HL-60 (cell line): ENCODE data around the gene FAXC.

ENCODE experiments used
- DNase-seq, 2 experiments: peaks; one replicate each; pipeline ENCODE4 v3.0.0-alpha.2; 2010 to 2020; ENCODE audit warnings: low read depth in 1 of 2, low spot score in 1 of 2
- H3K27ac ChIP-seq: fragments of 250-450 bp; sonication (Bioruptor Pico); replicated peaks from 2 replicates; pipeline ENCODE4 v1.5.1; 2020; ENCODE audit warnings: mild to moderate bottlenecking, moderate library complexity
- H3K27me3 ChIP-seq: fragments of 250-450 bp; sonication (Bioruptor Pico); 2 replicates; pipeline ENCODE4 v1.5.1; 2021; ENCODE audit warnings: mild to moderate bottlenecking, moderate library complexity; ENCODE audit not compliant: insufficient read depth, poor library complexity, severe bottlenecking
- H3K4me3 ChIP-seq: replicated peaks from 2 replicates; pipeline ENCODE4 v1.5.1; 2011; ENCODE audit warnings: mild to moderate bottlenecking, control low read depth, low read length; ENCODE audit not compliant: insufficient read depth
- GABPA ChIP-seq: IDR thresholded peaks from 2 replicates; pipeline ENCODE4 v1.6.1; 2012; ENCODE audit warnings: low read depth
- POLR2AphosphoS5 ChIP-seq: IDR thresholded peaks from 2 replicates; pipeline ENCODE4 v1.6.1; 2012; ENCODE audit warnings: low read depth
- SPI1 ChIP-seq: IDR thresholded peaks from 2 replicates; pipeline ENCODE4 v1.6.1; 2012; ENCODE audit warnings: low read depth, mild to moderate bottlenecking, borderline replicate concordance
- TF ChIP-seq, protein P1 (sequence below): IDR thresholded peaks from one replicate; pipeline ENCODE4 v1.5.1; 2011; ENCODE audit warnings: low read length, control low read depth, inconsistent platforms; ENCODE audit not compliant: insufficient read depth
- TF ChIP-seq, protein P2 (sequence below): IDR thresholded peaks from 2 replicates; pipeline ENCODE4 v1.6.1; 2012; ENCODE audit warnings: low read depth; ENCODE audit not compliant: insufficient replicate concordance

FAXC gene

DNA sequence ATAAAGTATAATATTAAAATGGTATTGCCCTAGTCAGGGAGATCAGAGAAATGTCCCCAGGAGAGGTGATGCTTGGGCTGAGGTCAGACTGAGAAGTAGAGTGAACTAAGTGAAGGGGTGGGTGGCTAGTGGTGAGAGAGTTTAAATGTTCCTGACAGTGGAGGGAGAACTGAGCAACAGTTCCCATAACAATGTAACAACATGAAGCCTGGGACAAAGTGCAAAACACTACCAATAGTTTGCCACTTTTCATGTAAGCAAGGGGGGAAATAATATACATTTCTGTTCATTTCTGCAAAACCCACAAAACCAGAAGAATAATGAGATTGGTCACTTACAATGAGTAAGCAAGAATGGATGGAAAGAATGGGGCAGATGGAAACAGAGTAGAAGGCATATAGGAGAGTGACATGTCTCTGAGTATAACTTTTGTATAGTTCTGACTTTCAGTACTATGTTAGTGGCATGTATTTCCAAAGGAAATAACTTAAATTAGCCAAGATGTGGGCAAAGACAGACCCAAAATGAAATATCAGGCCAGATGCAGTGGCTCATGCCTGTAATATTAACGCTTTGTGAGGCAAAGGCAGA is 13.3 kb upstream of the FAXC start:
- TF ChIP-seq POLR2AphosphoS5: no peak
- TF ChIP-seq, protein P1, sequence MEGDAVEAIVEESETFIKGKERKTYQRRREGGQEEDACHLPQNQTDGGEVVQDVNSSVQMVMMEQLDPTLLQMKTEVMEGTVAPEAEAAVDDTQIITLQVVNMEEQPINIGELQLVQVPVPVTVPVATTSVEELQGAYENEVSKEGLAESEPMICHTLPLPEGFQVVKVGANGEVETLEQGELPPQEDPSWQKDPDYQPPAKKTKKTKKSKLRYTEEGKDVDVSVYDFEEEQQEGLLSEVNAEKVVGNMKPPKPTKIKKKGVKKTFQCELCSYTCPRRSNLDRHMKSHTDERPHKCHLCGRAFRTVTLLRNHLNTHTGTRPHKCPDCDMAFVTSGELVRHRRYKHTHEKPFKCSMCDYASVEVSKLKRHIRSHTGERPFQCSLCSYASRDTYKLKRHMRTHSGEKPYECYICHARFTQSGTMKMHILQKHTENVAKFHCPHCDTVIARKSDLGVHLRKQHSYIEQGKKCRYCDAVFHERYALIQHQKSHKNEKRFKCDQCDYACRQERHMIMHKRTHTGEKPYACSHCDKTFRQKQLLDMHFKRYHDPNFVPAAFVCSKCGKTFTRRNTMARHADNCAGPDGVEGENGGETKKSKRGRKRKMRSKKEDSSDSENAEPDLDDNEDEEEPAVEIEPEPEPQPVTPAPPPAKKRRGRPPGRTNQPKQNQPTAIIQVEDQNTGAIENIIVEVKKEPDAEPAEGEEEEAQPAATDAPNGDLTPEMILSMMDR: no peak
- no peak for TF ChIP-seq GABPA
- TF ChIP-seq SPI1: no peak
- TF ChIP-seq, protein P2, sequence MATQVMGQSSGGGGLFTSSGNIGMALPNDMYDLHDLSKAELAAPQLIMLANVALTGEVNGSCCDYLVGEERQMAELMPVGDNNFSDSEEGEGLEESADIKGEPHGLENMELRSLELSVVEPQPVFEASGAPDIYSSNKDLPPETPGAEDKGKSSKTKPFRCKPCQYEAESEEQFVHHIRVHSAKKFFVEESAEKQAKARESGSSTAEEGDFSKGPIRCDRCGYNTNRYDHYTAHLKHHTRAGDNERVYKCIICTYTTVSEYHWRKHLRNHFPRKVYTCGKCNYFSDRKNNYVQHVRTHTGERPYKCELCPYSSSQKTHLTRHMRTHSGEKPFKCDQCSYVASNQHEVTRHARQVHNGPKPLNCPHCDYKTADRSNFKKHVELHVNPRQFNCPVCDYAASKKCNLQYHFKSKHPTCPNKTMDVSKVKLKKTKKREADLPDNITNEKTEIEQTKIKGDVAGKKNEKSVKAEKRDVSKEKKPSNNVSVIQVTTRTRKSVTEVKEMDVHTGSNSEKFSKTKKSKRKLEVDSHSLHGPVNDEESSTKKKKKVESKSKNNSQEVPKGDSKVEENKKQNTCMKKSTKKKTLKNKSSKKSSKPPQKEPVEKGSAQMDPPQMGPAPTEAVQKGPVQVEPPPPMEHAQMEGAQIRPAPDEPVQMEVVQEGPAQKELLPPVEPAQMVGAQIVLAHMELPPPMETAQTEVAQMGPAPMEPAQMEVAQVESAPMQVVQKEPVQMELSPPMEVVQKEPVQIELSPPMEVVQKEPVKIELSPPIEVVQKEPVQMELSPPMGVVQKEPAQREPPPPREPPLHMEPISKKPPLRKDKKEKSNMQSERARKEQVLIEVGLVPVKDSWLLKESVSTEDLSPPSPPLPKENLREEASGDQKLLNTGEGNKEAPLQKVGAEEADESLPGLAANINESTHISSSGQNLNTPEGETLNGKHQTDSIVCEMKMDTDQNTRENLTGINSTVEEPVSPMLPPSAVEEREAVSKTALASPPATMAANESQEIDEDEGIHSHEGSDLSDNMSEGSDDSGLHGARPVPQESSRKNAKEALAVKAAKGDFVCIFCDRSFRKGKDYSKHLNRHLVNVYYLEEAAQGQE: no peak
- H3K4me3 ChIP-seq: no peak overlapping the region
- no peak for DNase-seq
- H3K27me3 ChIP-seq: no peaks in the 10 kb centered on the region
- H3K27ac ChIP-seq: no peak overlapping the region

- Histone ChIP-seq H3K4me3 (no peak overlapping the region), H3K27ac (no peak overlapping the region), H3K27me3 (no peaks in the 10 kb centered on the region)
- no peak for TF ChIP-seq POLR2AphosphoS5
- TF ChIP-seq, protein P2: no peak
- TF ChIP-seq GABPA: no peak
- TF ChIP-seq, protein P1: no peak
- TF ChIP-seq SPI1: no peak
- no peak for DNase-seq
These were observed 10.3 kb upstream of the FAXC start for GRCh38 chr6:99359800-99360199.

DNA sequence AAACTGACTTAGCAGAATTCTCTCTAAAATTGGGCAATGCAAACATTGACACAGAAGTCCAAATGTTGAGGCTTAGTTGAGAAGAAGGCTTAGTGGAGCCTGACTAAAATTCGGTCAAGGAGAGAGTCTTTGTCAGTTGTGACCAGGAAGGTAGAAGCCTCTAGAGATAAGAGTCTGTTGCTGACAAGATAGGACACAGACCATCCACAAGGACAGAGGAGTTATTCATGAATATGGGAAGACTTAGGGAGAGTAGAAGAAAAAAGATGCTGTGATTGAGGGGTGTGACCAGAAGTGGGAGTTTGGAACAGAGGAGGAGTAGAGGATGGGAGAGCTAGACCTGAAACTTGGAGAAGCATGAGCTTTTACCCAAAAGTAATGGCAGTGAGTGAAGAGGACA is 7.2 kb upstream of the FAXC start:
- no peak overlapping the region for H3K4me3 ChIP-seq
- no peaks in the 10 kb centered on the region for H3K27me3 ChIP-seq
- no peak for DNase-seq
- H3K27ac ChIP-seq: no peak overlapping the region
- TF ChIP-seq GABPA: no peak
- TF ChIP-seq SPI1: no peak
- TF ChIP-seq, protein P1: no peak
- TF ChIP-seq, protein P2: no peak
- no peak for TF ChIP-seq POLR2AphosphoS5
